Fibroblast of skin of scalp (primary cell): ENCODE measurements around the gene CDH23.
A peak's percentile ranks its signal among the peaks of the same experiment; 100 is the strongest.

Experiments used
- DNase-seq: peaks from one replicate; pipeline ENCODE4 v3.0.0-alpha.2; 2013

Gene CDH23

GRCh38 chr10:71765176-71765904, 368.6 kb downstream of the CDH23 start:
- peak; percentile 43 for DNase-seq

- no peak for DNase-seq
Measured at GRCh38 chr10:71765906-71766716, 369.4 kb downstream of the CDH23 start.

GRCh38 chr10:71766717-71767419, 370.1 kb downstream of the CDH23 start:
- peak; percentile 95 for DNase-seq

- peak; percentile 27 for DNase-seq
Measured at GRCh38 chr10:71767420-71768035, 370.8 kb downstream of the CDH23 start.

- DNase-seq = no peak
Measured at GRCh38 chr10:71769279-71769823, 372.6 kb downstream of the CDH23 start.

- DNase-seq = no peak
Measured at GRCh38 chr10:71770255-71770654, 373.5 kb downstream of the CDH23 start.

GRCh38 chr10:71770789-71771188, 374.1 kb downstream of the CDH23 start:
- DNase-seq = no peak

GRCh38 chr10:71771204-71771603, 374.5 kb downstream of the CDH23 start:
- no peak for DNase-seq

- DNase-seq = peak; percentile 68
Measured at GRCh38 chr10:71771821-71772617, 375.3 kb downstream of the CDH23 start.

GRCh38 chr10:71772832-71773220, 376.1 kb downstream of the CDH23 start:
- DNase-seq = no peak

- DNase-seq = peak; percentile 75
Measured at GRCh38 chr10:71773221-71773971, 376.7 kb downstream of the CDH23 start, which contains the start of gene VSIR. VSIR (minus strand) TSS chr10:71773520; CDS start chr10:71773439, 81 bp downstream.

GRCh38 chr10:71774916-71775702, 378.4 kb downstream of the CDH23 start:
- no peak for DNase-seq

- no peak for DNase-seq
Measured at GRCh38 chr10:71776481-71776925, 379.8 kb downstream of the CDH23 start.

- no peak for DNase-seq
Measured at GRCh38 chr10:71777213-71777985, 380.7 kb downstream of the CDH23 start.

GRCh38 chr10:71778071-71778825, 381.5 kb downstream of the CDH23 start:
- no peak for DNase-seq

- no peak for DNase-seq
Measured at GRCh38 chr10:71779641-71780040, 382.9 kb downstream of the CDH23 start.

GRCh38 chr10:71780156-71780555, 383.4 kb downstream of the CDH23 start:
- no peak for DNase-seq

GRCh38 chr10:71780719-71781118, 384.0 kb downstream of the CDH23 start:
- DNase-seq = no peak
